Measurements from ENCODE around the gene KIAA2012.
A peak's percentile ranks its signal among the peaks of the same experiment; 100 is the strongest.

KIAA2012 gene

DNA sequence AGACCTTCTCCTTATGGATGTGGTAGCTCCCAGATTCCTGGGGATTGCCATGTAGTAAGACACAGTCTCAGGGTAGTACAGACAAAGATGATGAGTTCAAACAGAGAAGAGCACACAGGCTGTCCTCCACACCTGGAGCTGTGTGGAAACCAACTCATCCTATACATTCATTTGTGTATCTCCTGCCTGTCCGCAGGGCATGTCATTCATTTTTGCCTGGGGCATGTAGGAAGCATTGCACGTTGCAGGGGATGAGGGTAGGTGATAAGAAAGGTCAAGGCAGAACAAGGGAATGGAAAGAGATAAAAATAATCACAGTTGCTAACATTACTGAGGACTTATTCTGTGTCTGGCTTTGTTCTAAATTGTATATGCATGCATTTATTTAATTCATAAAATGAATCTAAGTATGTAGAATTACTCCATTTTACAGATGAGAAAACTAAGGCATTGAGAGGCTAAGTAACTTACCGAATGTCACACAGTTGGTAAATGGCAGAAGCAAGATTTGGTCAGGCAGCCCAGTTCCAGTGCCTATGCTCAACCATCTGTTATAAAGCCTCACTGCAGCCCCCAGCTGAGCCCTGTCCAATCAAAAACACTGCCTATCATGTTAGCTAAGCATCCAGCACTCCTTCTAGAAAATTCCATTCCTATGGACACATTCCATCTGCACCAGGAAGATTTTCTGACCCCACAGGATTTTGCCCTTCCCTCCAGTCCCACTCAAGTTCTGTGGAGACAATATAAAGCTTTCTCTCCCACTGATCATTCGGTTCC is 84.3 kb downstream of the KIAA2012 start:
- no peak for DNase-seq

DNA sequence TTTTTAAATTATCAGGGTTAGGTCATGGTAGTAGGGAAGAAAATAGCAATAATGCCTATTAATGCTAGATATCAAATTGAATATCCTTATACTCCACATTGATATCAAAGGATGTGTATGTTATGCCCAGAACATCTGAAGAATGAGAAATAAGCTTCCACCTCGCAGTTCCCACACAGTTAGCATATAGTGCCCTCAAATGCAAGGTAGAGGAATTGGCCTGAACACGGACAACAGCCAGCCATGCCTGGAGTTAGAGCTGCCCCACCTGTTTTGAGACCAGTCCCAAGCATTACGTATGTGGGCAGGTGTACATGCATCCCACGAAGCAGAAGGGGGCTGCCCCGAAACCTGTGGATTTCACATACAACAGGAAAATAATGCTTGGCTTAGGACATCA is 85.7 kb downstream of the KIAA2012 start:
- DNase-seq = no peak

DNA sequence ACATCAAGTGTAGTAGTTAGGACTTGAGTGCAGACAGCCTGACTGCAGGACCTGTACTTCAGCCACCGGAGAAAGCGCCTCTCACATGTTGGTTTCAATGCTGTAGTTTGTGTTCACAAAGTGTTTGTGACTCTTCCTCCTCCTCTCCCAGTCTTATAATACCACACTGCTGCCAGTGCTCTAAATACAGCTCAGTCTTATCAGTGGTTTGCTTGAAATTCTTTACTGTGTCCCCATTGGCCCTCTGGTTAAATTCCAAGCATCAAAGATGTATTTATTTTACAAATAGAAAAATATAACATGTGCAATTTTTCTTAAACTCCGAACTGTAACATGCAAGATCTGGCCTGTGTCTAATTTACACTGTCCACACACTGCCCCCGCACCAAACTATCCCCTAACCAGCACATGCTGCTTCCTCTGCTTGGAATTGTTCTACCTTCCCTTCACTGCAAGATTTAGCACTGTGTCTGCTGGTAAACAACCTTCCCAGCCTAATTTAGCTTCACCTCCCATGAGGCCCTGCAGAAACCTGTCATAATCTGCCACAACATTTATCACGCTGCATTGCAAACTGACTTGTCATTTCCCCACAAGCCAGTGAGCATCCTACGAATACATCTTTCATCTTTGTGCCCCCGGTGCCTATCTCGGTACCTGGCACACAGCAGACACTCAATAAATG is 88.2 kb downstream of the KIAA2012 start:
- no peak for DNase-seq

DNA sequence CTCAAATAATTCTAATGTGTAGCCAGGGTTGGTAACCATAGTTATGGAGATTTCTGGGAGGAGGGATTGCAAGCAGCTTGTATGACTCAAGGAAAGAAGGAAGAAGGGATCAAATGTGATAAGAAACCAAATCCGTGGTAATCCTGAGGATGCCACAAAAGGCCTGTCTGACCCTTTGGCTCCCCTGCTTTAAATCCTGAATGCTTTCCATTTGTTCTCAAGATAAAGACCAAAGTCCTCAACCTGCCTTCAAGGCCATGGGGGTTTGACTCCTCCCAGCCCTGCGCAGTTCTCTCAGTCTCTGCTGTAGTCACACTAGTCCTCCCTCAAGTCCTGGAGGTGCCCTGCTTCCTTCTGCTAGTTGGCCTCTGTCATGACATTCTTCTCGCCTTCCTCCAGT is 91.4 kb downstream of the KIAA2012 start:
- no peak for DNase-seq

DNA sequence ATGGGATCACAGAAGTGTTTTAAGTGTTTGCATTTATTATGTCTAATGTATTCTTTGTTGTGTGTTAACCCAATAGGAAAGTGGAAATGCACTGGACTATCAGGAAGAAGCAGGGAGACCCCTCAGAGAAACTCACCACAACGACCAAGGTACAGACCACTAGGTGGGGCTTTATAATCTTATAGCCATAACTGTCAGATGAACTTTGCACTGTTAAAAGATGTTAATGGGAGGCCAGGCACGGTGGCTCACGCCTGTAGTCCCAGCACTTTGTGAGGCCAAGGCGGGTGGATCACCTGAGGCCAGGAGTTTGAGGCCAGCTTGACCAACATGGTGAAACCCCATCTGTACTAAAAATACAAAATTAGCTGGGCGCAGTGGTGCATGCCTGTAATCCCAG is 92.2 kb downstream of the KIAA2012 start:
- no peak for DNase-seq

DNA sequence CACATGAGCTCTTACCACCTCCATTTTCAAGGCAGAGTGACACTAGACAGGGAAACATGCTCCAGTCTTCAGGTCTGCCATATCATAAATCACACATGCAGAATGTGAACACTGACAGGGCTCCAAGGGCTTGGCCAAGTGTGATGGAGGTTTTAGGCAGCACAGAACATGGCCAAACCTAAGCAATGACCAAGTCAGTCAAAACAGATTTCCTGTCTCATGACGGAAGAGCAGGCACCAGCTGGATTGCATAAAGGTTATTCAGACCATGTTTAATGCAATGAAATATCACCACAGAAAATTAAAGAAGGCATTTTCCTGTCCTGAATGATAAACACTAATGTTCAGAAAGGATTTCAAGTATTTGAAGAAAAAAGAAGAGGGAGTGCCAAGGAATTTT is 92.9 kb downstream of the KIAA2012 start:
- DNase-seq = no peak

DNA sequence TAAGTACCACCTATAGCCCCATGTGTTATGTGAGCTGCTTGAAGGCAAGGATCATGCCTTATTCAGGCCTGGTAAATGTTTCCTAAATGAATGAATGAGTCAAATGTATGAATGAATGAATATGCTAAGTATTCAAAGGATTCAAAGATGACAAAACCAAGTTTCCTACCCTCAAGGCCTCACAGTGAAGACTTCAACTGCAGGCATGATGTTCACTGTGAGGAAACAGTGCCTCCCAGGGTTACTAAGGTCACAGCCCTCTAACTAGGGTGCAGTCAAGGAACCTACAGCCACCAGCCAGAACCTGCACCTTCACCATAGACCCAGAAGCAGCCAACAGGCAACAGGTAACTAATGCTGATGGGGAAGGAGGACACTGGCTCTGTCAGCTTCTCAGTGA is 96.1 kb downstream of the KIAA2012 start:
- DNase-seq = no peak

DNA sequence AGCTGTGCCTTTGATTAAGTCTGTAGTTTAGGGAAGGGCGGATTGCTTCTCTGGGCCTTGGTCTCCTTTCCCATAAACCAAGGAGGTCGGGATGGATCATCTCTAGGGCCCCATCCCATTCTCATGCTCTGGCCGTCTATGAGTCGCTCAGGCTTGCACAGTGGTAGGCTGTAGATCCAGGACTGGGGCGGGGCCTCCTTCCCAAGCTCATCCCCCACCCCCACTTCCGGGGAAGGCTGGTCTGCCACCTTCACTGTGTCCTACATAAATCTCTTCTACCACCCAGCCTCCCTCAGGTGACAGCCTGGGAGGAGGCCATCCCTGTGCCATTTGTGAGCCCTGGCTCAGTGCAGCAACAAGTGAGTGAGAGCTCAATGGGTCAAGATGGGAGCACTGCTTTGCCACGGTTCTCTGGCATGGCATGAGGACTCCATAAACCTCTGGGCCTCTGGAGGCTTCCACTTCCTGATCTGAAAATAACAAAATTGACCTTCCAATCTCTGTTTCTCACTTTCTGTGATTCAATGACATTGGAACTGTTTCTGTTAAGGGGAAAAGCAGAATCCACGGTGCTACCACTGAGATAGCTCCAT is 96.9 kb downstream of the KIAA2012 start:
- no peak for DNase-seq

DNA sequence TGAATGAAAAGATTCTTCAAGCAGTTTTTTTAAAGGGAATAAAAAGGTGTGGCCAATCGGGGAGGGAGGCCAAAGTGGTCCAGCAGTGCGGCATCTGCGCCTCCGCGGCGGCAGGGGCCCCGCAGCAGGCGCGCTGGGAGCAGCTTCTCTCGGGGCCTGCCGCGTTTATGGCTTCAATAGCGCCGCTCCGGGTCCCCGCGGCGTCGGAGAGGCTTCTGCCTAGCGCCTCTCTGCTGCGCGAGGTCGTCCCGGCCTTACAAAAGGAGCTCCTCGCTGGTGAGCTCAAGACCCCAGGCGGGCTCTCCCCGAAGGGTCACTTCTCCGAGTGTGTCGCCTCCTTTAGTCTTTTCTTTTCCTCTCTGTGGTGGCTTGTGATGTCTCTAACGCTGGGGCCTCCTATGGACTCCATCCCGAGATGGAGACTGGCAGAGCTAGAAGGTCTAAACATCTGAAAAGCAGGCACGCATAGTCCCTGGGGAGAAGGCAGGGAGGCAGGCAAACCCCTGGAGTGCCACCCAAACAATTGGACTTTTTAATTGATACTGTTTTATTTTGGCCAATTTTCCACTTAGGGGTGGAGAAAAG is 98.3 kb downstream of the KIAA2012 start:
- DNase-seq = no peak

DNA sequence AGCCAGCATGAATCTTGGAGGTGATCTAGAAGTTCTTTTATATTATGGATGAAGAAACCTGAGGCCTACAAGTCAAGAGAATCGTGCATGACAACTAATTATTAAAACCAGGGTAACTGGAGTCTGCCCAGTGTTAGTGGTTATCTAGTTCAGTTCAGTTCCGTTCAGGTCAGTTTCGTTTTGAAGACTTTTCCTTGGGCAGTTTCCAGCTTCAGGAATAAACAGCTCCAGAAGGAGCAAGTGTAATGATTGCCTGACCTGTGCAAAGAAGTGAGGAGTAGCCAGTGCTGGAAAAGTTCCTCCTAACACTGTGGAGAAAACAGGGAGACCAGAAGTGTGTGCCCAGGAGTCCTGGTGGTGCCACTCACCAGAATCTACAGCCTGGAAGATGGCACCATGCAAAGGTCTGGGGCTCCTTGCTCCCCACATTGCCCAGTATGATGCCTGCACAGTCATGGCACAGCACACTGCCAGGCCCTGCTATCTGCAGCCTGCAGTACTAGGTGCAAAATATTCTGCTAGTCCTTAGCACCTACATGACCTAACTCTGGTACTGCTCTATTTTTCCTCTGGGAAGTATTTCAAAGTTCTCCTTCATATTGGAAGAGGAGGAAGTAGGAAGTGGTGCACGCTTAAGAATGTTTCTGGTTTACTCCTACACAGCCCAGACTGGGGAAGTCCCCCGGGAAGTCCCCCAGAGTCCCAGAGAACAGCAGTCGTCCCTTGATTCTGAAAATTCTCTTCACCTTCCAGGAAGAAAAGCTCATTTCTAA is 99.6 kb downstream of the KIAA2012 start:
- DNase-seq = no peak

DNA sequence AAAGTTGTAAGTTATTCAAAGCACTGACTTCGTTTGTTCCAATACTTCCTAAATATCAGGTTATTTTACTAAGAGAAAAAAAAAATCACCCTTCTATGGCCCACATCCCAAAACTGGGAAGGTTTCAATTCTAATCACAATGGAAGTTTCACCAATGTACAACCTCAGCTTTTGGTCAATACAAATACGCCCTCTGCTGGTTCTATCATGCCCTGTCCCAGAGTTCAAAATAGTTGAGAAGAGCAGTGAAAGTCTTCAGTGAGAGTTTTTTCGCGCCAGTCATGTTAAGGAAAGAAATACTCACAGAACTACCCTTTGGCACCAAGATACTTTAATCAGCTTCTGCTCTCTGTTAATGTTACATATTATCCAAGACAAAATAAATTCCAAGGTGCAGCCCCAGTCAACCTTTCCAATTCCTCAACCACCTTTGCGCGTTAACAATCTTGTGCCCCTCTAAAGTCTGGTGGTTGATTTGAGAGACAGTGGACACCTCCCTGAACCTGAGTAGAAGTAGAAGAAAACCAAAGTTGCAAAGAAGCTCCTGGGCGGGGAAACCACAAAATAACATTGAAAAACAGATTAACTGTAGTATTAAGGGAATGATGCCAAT is 105.4 kb downstream of the KIAA2012 start:
- DNase-seq = peak; percentile 52

DNA sequence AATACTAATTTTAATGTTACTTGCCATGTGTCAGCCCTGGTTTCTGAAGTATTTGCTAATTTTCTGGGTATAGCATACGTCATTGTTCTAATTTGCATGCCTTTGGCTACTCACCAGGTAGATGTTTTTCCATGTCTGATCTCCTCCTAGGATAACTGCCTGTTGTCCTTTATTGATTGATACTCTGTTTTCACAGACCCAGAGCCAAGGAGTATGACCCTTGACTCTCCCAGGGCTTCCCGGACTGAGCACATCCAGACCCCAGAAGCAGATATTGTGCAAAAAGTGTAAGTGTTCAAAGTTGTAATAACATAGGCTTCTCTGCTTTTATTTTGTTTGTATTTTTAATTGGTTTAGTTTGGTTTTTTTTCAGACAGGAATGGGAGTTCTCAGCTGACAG is 111.5 kb downstream of the KIAA2012 start:
- DNase-seq = no peak

DNA sequence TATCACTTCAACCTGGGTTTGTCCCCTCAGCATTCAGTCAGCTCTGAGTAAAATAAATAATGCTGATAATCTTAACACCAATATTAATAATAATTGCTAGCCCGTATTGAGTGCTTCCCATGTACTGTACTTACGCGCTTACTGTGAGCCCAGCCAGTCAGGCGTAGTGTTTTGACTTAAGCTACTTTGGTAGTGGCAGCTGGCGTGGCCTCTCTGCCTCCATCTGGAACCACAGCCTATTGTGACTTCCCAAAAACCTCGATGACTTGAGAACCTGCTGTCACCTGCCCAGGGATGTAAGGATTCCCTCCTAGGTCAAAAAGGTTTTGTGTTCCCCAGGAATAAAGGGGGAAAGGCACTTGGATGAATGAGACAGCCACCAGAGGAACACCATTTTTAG is 112.1 kb downstream of the KIAA2012 start:
- no peak for DNase-seq

DNA sequence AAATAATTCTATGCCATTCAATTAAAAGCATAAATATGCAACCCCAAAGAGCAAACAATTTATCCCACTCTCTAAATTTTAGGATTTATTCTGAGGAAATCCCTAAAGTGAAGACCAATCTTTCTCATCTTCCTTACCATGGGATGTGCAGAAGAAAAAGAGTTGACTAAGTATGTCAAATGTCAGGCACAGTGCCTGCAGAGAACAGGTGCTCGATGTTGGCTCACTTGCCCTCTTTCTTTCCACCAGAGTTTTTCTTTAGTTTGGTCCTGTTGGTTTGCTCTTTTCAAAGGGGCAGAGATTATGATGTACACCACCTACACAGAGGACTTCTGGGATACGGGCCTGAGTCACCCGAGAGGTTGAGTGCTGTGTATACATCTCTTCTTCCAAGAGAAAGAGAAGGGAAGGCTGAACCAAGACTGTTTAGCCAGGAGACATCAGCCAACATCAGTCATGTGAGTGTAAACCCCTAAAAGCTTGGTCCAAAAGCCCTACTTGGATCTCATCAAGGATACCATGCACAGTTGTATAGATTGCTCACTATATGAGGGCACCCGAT is 113.7 kb downstream of the KIAA2012 start:
- DNase-seq = no peak

DNA sequence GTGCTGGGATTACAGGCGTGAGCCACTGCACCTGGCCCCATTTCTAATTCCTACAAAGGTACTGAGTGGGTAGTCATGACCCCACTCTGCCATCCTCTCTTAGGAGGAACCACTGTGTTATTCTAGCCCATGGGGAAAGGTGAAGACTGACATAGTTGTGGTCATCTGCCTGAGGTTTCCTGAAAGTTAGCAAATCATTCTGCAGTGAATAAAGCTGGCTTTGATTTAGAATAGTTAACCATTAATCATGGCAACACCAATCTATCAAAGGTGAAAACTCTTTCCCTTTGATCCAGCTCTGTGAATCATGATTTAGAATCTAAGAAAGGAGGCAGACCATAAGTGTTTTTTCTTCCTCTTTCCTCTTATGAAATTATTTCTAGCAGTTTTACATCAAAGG is 114.5 kb downstream of the KIAA2012 start:
- no peak for DNase-seq

DNA sequence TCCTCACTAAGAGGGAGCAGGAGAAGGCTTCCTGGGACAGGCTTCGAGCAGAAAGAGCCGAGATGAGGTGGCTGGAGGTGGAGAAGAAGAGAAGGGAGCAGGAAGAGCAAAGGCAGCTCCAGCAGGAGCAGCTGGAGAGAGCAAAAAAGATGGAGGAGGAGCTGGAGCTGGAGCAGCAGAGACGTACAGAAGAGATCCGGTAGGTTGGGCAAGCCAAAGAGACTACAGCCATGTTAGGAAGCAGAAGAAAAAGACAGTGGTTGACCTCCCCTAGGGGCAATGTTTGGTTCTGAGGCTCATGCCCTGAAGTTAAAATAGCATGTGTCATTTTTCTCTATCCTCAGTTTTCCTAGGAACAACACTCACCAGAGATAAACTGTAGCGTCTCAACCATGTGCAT is 120.2 kb downstream of the KIAA2012 start:
- no peak for DNase-seq

DNA sequence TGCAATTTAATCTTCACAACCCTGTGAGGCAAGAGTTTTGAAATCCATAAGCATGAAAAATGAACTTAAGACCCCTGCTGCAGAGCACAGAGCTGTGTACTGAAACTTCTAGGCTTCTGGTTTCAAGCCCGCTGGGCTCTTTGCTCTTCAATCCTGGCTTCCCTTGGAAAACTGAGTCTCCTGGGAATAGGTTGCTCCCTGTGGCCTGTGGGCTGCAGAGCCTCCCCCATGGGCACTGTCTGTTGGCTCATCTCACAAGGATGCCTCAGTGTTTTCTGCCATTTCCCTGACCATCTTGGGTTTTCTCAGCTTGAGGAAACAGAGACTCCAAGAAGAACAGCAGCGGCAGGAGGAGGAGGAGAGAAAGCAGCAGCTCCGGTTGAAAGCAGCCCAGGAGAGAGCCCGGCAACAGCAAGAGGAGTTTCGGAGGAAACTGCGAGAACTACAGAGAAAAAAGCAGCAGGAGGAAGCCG is 120.9 kb downstream of the KIAA2012 start:
- no peak for DNase-seq

DNA sequence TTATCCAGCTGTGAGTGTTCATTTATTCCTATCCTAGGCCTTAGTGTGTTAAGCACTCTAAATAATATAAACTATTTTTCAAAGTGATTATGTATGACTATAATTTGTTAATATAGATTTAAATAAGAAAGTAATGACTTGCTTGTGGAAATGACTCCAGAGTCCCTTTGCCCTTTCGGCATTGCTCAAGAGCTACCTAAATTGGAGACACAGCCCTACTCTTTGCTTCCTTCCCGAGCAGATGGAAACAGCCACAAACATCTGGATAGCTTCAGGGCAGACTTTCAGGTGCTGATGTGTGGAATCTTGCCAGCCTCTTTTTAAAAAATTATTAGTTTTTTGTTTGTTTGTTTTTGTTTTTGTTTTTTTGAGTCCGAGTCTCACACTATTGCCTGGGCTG is 121.4 kb downstream of the KIAA2012 start:
- no peak for DNase-seq

DNA sequence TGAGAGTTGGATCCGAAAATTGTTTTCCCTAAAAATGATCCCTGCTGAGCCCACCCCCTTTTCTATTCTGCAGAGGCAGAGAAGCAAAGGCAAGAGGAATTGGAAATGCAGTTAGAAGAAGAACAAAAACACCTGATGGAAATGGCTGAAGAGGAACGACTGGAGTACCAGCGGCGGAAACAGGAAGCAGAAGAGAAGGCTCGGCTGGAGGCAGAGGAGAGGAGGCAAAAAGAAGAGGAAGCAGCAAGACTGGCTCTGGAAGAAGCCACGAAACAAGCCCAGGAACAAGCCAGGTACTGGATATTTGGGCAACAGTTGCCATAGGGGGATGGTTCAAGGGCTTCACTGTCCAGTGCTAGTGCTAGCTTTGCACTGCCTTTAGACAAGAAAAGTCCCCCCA is 123.7 kb downstream of the KIAA2012 start:
- DNase-seq = no peak

DNA sequence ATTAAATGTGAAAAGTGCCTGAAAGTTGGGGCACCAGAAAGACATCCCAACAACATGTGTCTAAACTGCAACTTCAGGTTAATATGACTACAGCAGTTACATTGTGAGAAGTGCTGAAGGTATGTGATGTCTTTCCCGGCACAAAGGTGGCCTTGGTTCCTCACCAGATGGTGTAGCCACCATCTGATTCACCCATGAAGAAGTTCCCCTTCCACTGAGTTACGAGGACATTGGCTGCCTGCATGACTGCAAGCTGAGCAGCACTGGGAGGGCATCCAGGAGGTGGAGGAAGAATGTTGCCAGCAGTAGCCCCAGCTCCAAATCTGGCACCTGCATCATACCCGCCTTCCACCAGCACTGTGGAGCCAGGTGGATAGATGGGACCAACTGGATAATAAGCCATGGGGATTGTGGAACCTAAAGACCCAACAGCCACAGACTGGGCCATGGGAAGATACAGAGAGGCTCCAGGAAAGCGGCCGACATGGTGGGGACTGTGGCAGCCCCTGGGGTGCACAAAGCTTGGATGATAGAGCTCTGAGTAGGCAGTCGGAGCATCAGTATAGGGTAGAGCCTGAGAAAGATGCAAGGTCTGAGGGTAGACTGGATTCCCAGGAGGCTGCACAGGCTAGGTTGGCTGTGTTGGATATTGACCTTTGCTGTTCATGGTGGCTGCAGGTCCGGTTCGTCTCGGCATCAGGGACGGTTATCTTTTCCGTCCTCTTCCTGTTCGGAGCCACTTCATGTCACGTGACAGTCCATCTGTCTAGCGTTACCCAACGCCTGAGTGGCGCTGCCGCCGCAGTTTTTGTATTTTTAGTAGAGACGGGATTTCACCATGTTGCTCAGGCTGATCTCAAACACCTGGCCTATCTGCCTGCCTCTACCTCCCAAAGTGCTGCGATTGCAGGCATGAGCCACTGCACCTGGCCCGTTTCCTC is 128.4 kb downstream of the KIAA2012 start:
- no peak for DNase-seq

DNA sequence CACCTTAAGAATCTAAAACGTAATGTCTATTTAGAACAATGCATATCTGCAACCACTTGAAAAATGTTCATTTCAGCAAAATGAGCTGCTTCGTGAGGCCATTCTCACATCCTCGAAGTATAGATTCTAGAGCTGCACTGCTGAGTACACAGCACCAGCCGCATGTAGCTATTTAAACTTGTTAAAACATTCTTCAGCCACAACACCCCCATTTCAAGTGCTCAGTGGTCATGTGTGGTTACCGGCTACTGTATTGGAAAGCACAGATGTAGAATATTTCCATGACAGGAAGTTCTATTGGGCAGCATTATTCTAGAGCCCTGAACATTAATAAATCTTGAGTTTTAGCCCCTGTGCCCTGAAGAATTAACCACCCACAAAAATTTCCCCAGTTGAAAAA is 130.3 kb downstream of the KIAA2012 start:
- no peak for DNase-seq

All from activated gamma-delta T cell treated with Interleukin-2 at 50 U/mL for 16 hours (primary cell).